T-helper 2 cell (primary cell): ENCODE measurements around the gene CHAD.
A peak's percentile ranks its signal among the peaks of the same experiment; 100 is the strongest.
"Not testable (repeated sequence)": the region's sequence is repeated elsewhere in the genome, so short reads cannot be mapped to it uniquely, and the experiment has no call there.

Experiments
- DNase-seq, 5 experiments: peaks; one replicate each; pipeline versions ENCODE4 v3.0.0 to v3.0.0-alpha.2; 2012 to 2022

CHAD gene

DNA sequence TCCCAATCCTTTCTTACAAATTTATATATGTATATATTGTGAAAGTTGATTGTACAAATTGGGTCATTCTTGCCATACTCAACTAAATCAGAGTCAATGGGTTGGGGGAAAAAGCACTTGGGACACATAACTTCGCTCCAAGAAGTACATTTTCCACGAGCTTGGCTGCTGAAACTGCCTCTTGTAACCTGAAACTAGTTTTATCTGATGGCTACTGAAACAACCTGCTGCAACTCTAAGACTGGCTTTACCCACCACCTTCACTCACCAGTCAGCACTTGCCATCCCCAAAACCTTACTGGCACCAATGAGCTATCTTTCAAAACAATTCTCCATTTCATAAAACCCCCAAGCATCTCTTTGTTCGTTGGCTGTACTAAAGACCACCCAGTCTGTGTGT lies 25.1 kb upstream of the CHAD start:
- DNase-seq: no peak

DNA sequence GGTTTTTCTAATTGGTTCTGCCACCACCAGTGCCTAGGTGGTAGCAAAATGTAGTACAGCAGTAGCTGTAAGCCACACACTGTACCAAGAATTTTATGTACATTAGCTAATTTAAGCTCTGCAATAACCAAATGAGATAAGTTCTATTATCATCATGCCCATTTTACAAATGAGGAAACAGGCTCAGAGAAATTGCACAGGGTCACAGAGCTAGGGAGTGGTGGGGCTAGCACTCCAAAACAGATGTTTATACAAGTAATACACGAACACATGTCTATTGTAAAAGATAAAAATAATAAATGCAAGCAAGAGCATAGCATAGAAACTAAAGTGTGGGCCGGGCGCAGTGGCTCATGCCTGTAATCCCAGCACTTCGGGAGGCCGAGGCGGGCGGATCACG lies 23.5 kb upstream of the CHAD start:
- no peak for DNase-seq

DNA sequence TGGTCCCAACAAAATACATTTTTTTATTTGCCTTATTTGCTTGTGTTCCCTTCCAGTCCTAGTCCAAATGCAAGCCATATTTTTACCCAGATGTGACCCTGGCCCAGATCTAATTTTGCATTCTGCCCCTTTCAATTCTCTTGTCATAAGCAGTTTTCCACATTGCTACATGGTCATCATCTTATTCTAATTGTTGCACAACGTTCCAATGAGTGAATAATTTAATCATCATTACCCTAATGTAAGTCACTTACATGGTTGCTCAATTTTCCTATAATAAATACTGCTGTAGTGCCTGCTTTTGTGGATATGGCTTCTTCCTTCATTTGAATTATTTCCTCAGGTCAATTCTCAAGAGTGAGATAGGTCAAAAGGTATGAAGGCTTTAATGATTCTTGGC lies 22.8 kb upstream of the CHAD start:
- no peak for DNase-seq

DNA sequence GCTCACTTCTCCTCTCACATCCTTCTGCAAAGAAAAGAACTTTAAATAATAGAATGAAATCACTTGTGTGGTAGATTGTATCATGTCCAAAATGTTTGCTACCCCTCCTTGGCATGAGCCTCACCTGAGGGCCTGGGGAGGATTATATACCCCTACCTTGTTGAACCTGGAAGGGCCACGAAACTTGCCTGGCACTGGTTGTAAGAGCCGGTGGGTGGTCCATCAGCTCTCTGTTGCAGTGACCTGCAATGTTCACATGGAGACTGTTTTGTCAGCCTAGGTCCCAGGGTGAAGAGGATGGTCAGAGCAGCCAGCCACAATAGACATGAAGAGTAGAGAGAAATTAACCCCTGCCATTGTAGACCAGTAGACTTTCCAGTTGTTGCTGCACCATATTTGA lies 20.2 kb upstream of the CHAD start:
- DNase-seq: no peak

DNA sequence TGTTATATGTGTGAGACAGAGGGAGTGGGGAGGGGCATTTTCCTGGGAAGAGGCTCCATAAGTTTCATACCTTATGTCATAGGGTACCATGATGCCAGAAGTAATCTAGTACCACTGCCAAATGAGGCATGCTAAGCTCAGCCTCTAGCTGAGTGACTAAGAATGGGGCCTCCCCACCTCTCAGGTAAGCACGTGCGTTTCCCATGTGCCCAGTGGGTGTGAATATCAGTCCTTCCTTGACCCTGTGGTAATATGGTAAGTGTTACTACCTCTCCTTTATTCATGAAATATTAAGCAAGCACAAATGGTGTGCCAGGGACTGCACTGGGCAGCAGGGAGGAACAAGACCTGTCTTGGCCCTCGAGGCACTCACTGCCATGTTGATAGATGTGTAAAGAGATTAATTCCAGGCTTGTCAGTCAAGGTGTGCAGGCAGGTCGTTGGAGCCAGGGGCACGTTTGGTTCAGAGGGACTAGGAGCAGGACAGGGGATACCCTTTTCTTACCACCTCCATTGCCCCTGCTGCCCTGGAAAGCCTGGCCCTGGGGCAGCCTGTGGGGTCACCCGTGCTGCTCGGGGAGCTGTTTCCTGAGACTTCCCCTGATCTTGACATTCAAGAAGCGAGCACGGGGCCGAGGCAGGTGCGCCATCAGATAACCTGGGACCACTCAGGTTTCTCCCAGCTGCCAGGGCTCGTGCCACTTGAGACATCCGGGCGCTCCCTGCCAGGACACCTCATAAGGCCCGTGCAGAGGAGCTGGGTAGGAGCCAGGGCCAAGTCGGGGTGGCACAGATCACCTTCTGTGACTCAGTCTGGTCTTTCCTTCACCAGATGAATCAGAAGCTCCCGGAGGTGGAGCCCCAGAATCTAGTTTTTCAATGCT lies 18.8 kb upstream of the CHAD start:
- DNase-seq: no peak

DNA sequence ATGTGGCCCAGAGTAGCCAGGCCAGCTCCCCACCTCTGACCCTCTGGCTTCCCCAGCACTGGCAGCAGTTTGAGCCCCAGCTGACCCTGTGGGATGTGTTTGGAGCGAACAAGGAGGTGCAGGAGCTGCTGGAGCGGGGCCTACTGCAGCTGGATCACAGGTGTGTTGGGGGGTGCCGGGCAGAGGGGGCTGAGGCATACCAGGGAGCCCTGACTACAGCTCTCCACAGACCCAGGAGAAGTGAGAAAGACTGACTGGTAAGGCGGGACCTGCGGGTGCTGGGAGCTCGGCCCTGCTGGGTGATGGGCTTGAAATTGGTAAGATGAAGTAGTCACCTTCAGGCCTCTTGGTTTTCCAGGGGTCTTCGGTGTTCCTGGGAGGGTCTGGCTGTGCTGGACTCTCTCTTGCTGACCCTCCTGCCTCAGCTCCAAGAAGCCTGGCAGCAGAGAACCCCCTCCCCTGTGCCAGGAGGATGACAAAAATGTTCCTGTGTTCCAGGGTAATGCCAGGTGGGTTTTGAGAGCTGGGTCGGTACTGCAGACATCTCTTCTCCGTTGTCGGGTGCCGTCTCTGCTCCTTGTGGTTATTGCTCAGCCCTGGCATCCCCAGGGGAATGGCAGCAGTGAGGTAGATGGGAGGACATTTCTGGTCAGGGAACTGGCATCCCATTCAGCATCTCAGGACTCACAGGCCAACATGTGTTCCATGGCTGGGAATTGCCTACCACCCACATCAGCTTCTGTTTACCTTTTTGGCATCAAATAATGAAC lies 15.9 kb upstream of the CHAD start:
- no peak for DNase-seq

DNA sequence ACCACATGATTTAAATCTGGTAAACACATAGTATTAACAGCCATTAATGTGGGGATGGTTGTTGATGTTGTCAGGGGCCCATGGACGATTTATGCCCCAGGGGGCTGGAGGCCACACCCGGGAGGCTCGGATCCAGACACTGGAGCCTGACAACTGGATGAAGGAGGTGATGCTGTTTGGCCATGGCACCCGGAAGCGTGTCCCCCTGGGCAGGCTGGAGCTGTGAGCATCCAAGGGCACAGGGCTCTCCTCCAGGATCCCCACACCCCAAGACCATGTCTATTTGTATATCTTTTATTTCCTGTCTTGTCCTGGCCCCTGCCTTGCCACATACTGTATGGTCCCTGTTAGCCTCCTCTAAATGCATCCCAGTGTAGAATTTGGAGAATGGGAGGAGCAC lies 14.6 kb upstream of the CHAD start:
- DNase-seq: no peak

DNA sequence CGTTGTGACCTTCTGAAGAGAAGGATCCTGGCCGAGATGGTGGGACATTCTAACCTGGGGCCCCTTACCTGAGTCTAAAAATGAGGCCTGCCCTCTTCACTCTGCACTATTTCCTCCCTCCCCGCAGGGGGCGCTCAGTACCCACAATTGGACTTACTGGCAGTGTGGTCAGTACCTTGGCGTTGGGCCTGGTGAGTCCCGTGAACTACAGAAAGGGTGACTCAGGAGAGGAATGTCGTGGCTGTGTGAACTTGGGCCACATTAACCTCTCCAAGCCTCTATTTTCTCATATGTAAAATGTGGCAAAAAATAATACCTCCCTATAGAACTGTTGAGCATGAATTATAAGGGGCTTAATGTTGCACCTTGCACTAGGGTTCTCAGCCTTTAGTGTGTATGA lies 13.8 kb upstream of the CHAD start:
- peak; percentile 38 to 73 (median 62) for DNase-seq

DNA sequence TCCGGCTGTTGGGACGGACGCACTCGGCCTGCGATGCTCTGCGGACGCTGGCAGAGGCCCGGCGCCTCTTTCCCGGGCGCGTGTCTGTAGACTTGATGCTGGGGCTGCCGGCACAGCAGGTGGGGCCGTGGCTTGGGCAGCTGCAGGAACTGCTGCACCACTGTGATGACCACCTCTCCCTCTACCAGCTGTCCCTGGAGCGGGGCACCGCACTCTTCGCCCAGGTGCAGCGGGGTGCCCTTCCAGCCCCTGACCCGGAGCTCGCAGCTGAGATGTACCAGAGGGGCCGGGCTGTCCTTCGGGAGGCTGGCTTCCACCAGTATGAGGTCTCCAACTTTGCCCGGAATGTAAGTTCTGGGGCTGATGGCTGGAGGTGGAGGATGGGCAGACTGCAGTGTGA lies 13.4 kb upstream of the CHAD start:
- no peak for DNase-seq

DNA sequence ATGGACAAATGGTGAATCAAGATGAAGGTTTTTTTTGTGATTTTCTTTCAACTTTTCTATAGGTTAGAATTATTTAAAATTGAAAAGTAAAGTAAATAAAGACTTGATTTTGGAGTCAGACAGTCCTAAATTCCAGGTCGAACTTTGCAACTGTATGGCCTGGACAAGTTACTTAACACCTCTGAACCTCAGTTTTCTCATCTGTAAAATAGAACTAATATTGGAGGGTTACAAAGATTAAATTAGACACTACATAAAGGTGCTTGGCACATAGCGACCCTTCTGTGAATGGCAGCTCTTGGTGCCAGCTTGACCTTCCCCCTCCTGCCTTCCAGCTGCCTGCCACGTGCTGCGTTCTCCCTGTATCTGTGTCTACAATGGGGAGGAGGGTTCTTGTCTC lies 13.0 kb upstream of the CHAD start:
- no peak for DNase-seq

DNA sequence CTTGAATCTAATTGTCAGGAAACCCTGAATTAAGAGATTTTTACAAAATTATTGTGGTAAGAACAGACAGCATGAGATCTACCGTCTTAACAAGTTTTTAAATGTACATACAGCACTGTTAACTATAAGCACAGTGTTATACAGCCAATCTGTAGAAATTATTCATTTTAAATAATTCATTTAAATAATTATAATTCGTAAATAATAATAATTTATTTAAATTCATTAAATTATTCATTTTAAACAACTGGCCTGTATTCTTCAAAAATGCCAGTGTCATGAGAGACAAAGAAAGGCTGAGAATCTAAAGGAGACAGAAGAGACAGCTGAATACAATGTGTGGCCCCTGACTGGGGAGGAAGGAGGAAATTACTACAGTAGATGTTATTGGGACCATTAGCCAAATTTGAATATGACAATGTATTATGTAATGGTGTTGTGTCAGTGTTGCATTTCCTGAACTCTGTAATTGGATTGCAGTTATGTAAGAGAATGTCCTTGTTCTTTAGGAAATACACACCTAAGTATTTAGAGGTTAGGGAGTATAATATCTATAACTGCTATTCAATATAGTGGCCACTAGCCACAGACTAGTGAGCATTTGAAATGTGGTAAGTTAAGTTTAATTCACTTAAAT lies 12.3 kb upstream of the CHAD start:
- no peak for DNase-seq

DNA sequence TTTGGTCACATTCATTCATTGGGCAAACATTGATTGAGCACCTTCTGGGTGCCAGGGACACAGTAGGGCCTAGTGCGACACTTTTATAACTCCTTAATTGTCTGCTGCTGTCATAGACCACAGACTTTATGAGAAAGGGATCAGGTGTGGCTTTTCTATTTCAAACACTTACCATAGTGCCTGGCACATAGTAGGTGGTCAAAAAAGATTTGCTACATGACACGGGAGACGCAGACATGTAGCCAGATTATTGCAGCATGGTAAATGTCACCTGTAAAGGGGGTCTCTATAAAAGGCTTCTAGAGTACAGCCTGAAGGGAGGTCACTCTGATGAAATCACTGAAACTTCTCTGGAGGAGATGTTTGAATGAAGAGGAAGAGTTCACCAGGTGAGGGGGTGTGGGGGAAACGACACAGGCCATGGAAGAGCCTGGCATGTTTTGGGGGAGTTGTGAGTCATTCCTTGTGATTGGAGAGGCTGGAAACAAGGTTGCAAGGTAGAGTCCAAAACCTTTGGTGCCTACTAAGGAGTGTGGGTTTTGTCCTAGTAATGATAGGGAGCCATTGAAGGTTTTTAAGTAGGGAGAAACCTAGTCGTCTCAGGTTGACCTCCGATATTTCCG lies 11.6 kb upstream of the CHAD start:
- DNase-seq: no peak

DNA sequence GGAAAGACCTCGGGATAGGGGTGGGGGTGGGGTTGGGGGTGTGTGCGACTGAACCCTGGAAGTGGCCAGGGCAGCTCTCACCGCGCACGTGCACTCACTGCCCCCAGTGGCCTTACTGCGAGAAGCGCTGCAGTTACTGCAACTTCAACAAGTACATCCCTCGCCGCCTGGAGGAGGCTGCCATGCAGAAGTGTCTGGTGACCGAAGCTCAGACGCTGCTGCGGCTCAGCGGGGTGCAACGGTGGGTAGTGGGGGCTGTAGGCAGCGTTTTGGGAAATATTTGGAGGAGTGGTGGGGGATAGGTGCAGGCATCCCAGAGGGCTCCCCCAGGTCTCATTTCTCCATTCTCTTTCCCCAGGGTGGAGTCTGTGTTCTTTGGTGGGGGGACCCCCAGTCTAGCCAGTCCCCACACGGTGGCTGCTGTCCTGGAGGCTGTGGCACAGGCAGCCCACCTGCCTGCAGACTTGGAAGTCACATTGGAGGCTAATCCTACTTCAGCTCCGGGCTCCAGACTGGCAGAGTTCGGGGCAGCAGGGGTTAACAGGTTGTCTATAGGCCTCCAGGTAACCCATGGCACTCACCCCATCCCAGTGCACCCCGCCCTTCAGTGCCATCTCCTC lies 11.0 kb upstream of the CHAD start:
- DNase-seq: peak; percentile 26 to 84 (median 53)

DNA sequence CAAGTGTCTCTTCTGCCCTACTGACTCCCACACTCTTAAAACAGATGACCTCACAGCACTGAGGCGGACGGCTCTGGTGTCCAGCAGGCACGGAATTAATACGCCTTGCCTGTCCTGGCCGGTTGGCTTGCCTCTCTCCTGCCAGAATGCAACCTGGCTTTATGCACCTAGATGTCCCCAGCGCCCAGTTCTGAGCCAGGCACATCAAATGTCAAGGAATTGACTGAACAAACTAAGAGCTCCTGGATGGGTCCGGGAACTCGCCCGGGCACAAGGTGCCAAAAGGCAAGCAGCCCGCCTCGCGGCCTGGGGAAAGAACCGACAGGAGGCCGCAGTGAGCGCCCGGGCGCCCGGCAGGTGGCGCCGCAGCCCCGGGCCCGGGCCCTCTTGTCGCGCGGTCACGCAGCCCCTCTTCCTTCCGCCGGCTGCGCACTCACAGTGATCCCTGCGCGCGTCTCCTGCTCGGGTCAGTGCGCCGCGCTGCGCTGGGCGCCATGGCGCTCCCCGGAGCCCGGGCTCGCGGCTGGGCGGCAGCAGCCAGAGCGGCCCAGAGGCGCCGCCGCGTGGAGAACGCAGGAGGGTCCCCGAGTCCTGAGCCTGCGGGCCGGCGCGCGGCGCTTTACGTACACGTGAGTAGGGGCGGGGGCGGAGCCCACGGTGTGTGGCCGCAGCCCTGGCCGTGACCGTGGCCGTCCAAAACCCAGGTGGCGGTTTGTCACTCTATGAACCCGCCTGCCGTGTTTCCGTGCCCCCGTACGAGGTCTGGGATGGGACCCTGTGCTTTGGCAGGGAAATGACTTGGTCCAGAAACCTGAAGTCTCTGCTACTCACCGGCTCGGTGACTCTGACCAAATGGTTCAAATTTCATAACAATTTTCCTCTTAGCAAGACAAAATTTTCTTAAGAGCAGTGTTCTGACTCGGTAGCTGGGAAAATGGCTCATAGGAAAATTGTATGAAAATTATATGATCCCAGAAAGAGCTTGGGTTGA lies 10.0 kb upstream of the CHAD start, which contains the start of gene RSAD1:
TSS of gene RSAD1 (plus strand) at position 470 of the 991 bp plus-strand sequence. CDS start at position 495, 25 bp downstream.
- DNase-seq: peak; percentile 68 to 94 (median 77)

DNA sequence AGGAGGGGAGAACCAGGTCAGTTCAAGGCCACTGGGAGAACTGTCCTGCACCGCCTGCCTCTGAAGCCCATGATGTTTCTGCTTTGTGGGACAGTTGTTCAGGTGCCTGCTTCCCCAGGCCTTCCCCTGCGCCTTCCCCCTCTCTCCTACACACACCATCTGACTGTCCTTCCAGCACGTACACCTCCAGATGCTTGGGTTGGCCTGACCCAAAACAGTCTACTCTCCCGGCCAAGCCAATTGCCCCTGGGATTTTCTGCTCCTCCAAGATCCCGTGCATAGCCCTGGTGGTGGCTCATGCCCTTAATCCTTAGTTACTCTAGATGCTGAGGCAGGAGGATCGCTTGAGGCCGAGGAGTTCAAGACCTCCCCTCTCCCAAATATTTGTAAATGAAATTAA lies 9.3 kb upstream of the CHAD start:
- no peak for DNase-seq

DNA sequence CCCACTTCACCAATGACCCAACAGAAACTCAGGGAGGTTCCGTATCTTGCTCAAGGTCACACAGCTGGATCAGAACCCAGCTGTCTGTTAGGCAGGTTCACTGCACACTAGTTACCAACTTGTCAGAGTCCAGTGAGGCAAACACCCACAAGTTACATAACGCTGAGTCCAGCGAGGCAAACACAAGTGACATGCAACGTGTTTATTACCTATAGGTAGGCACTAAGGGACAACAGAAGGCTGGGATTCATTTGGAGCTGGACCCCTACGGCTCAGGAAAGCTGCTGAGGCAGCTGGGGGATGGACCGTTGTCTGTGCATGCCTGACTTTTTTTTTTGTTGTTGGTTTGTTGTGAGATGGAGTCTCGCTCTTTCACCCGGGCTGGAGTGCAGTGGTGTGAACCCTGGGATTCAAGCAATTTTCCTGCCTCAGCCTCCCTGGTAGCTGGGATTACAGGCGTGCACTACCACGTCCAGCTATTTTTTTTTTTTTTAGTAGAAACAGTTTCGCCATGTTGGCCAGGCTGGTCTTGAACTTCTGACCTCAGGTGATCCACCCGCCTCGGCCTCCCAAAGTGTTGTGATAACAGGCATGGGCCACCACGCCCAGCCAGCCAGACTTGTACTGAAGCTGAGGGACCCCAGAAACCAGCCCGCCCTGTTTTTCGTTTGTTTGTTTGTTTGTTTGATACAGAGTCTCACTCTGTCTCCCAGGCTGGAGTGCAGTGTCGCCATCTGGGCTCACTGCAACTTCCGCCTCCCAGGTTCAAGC lies 8.1 kb upstream of the CHAD start:
- DNase-seq: no peak

DNA sequence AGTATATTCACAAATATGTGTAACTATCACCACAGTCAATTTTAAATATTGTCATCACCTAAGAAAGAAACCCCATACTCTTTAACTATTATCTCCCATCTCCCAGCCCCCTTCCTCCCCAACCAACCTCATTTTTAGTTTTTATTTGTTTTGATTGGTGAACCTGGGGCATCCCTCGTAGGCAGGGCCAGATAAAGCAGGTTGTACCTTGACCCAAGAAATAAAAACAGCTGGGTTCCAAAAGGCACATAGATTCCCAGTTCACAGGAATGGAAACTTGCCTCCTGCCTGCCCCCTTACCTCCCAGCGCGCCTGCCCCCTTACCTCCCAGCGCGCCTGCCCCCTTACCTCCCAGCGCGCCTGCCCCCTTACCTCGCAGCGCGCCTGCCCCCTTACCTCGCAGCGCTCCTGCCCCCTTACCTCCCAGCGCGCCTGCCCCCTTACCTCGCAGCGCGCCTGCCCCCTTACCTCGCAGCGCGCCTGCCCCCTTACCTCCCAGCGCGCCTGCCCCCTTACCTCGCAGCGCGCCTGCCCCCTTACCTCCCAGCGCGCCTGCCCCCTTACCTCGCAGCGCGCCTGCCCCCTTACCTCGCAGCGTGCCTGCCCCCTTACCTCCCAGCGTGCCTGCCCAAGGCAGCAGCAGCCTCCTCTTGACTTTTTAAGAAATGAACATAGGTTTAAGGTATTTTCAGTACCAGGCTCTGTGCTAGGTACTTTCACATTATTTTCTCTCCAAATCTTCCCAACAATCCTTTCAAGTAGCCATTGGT lies 7.3 kb upstream of the CHAD start:
- not testable (repeated sequence) for DNase-seq

DNA sequence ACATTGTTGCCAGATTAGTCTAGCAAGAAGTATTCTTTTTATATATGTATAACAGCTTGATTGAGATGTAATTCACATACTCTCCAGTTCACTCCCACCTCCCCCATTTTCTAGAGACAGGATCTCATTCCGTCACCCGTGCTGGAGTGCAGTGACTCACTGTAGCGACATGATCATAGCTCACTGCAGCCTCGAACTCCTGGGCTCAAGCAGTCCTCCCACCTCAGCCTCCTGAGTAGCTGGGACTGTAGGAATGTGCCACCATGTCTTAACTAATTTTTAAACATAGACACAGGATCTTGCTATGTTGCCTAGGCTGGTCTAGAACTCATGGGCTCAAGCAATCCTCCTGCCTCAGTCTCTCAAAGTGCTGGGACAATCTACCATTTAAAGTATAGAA lies 6.7 kb upstream of the CHAD start:
- no peak for DNase-seq

DNA sequence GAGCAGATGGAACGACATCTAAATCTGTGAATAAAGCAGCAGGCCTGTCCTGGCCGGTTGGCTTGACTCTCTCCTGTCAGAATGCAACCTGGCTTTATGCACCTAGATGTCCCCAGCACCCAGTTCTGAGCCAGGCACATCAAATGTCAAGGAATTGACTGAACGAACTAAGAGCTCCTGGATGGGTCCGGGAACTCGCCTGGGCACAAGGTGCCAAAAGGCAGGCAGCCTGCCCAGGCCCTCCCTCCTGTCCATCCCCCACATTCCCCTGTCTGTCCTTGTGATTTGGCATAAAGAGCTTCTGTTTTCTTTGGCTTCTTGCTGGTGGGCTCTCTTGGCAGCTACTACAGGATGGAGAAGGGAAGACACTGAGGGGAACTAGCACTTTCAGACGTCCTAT lies 5.8 kb upstream of the CHAD start:
- DNase-seq: no peak

DNA sequence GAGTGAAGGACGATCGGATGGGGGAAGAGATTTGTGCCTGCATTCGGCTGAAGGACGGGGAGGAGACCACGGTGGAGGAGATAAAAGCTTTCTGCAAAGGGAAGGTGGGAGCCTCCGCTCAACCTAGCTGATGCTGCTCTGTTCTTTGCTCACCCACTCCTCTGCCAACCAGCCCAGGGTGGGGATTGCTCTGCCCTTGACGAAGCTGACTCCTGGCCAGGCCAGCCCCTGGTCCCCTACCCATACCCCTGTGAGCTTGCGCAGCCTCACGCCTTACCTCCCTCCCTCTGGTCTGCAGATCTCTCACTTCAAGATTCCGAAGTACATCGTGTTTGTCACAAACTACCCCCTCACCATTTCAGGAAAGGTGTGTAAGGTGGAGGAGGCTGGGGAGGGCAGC lies 5.2 kb upstream of the CHAD start:
- no peak for DNase-seq
